Measurements from ENCODE around the gene PRPF6.

PRPF6 gene

GRCh38 chr20:63945031-63945658 lies 35.8 kb upstream of the PRPF6 start:
- no peak for DNase-seq (ENCODE audit: low read depth)

GRCh38 chr20:63945921-63946920 lies 34.7 kb upstream of the PRPF6 start:
- DNase-seq (ENCODE audit: low read depth), result no peak

- no peak for DNase-seq (ENCODE audit: low read depth)
These were observed 33.8 kb upstream of the PRPF6 start for GRCh38 chr20:63946986-63947637.

GRCh38 chr20:63947638-63948456 lies 33.1 kb upstream of the PRPF6 start:
- DNase-seq (ENCODE audit: low read depth), result no peak

GRCh38 chr20:63950701-63951397 lies 30.1 kb upstream of the PRPF6 start:
- DNase-seq (ENCODE audit: low read depth), result no peak

- no peak for DNase-seq (ENCODE audit: low read depth)
These were observed 29.3 kb upstream of the PRPF6 start for GRCh38 chr20:63951398-63952209.

GRCh38 chr20:63952210-63952535 lies 28.8 kb upstream of the PRPF6 start:
- no peak for DNase-seq (ENCODE audit: low read depth)

- DNase-seq (ENCODE audit: low read depth), result no peak
These were observed 28.2 kb upstream of the PRPF6 start for GRCh38 chr20:63952769-63953168.

- DNase-seq (ENCODE audit: low read depth), result no peak
These were observed 27.0 kb upstream of the PRPF6 start for GRCh38 chr20:63953764-63954429.

- no peak for DNase-seq (ENCODE audit: low read depth)
These were observed 25.6 kb upstream of the PRPF6 start for GRCh38 chr20:63955281-63955826.

- DNase-seq (ENCODE audit: low read depth), result peak; percentile 80
These were observed 24.9 kb upstream of the PRPF6 start, which contains the start of gene UCKL1 for GRCh38 chr20:63955827-63956663. Gene UCKL1, minus strand, starts transcription at chr20:63956416. Its CDS starts 44 bp downstream, at chr20:63956372.

GRCh38 chr20:63956664-63957003 lies 24.3 kb upstream of the PRPF6 start:
- DNase-seq (ENCODE audit: low read depth), result no peak

GRCh38 chr20:63957004-63957689 lies 23.8 kb upstream of the PRPF6 start:
- DNase-seq (ENCODE audit: low read depth), result peak; percentile 47

- DNase-seq (ENCODE audit: low read depth), result no peak
These were observed 23.1 kb upstream of the PRPF6 start for GRCh38 chr20:63957690-63958441.

GRCh38 chr20:63958471-63958870 lies 22.5 kb upstream of the PRPF6 start:
- no peak for DNase-seq (ENCODE audit: low read depth)

- DNase-seq (ENCODE audit: low read depth), result no peak
These were observed 21.8 kb upstream of the PRPF6 start for GRCh38 chr20:63958964-63959698.

GRCh38 chr20:63959699-63960075 lies 21.2 kb upstream of the PRPF6 start:
- DNase-seq (ENCODE audit: low read depth), result no peak
